NCI-H1417 treated with DMSO at 0.1 percent for 48 hours (cell line): ENCODE results near the gene LENG8.
"Not testable (repeated sequence)": the region's sequence is repeated elsewhere in the genome, so short reads cannot be mapped to it uniquely, and the experiment has no call there.

Experiments
- DNase-seq: peaks from one replicate; lab custom pipeline; 2025; lab: John Stamatoyannopoulos, UW

LENG8 gene

GRCh38 chr19:54462047-54462654, 13.2 kb downstream of the LENG8 start:
- DNase-seq: no peak

- DNase-seq: no peak
Observed at GRCh38 chr19:54462655-54463530, 13.9 kb downstream of the LENG8 start.

- DNase-seq: peak; percentile 24
Observed at GRCh38 chr19:54463531-54464043, 14.6 kb downstream of the LENG8 start, which contains the start of gene LENG9. LENG9 (minus strand) TSS chr19:54463778; CDS start chr19:54463526, 252 bp downstream.

- no peak for DNase-seq
Observed at GRCh38 chr19:54464044-54464629, 15.1 kb downstream of the LENG8 start.

- no peak for DNase-seq
Observed at GRCh38 chr19:54464630-54465425, 15.8 kb downstream of the LENG8 start.

- DNase-seq: no peak
Observed at GRCh38 chr19:54465426-54466109, 16.6 kb downstream of the LENG8 start.

GRCh38 chr19:54466110-54466480, 17.1 kb downstream of the LENG8 start:
- DNase-seq: not testable (repeated sequence)

- no peak for DNase-seq
Observed at GRCh38 chr19:54469496-54469934, 20.5 kb downstream of the LENG8 start.

- DNase-seq: no peak
Observed at GRCh38 chr19:54470276-54470887, 21.4 kb downstream of the LENG8 start.

GRCh38 chr19:54470991-54471782, 22.2 kb downstream of the LENG8 start:
- DNase-seq: no peak

GRCh38 chr19:54473071-54473891, 24.3 kb downstream of the LENG8 start, which contains the start of gene CDC42EP5:
CDC42EP5 (minus strand) TSS chr19:54473296; CDS start chr19:54465547, 7,749 bp downstream.
- no peak for DNase-seq

- DNase-seq: no peak
Observed at GRCh38 chr19:54473892-54474372, 24.9 kb downstream of the LENG8 start.

- DNase-seq: no peak
Observed at GRCh38 chr19:54475706-54476105, 26.7 kb downstream of the LENG8 start.

- DNase-seq: no peak
Observed at GRCh38 chr19:54477650-54478049, 28.7 kb downstream of the LENG8 start.

- no peak for DNase-seq
Observed at GRCh38 chr19:54478677-54479266, 29.8 kb downstream of the LENG8 start.

- no peak for DNase-seq
Observed at GRCh38 chr19:54480051-54480450, 31.1 kb downstream of the LENG8 start.

GRCh38 chr19:54481326-54481930, 32.4 kb downstream of the LENG8 start:
- no peak for DNase-seq

GRCh38 chr19:54482889-54483288, 33.9 kb downstream of the LENG8 start:
- DNase-seq: no peak
